Astrocyte of the cerebellum (primary cell): ENCODE measurements around the gene TRMT11.

Experiments used
- DNase-seq: peaks from one replicate; pipeline ENCODE4 v3.0.0-alpha.2; 2011; ENCODE audit warnings: low read depth
- H3K4me3 ChIP-seq: 2 replicates; pipeline ENCODE4 v1.5.1; 2011; ENCODE audit warnings: mild to moderate bottlenecking, low read depth, low read length, moderate library complexity
- CTCF ChIP-seq: IDR thresholded peaks from 2 replicates; pipeline ENCODE4 v1.5.1; 2012; ENCODE audit warnings: low read length, low read depth, moderate library complexity, mild to moderate bottlenecking; ENCODE audit errors: missing control alignments
- in situ Hi-C: cut with HindIII; loops from 2 replicates; pipeline ENCODE4 v1.10.0; 2017; ENCODE audit warnings: low sequenced_read_pairs

Gene TRMT11

DNA sequence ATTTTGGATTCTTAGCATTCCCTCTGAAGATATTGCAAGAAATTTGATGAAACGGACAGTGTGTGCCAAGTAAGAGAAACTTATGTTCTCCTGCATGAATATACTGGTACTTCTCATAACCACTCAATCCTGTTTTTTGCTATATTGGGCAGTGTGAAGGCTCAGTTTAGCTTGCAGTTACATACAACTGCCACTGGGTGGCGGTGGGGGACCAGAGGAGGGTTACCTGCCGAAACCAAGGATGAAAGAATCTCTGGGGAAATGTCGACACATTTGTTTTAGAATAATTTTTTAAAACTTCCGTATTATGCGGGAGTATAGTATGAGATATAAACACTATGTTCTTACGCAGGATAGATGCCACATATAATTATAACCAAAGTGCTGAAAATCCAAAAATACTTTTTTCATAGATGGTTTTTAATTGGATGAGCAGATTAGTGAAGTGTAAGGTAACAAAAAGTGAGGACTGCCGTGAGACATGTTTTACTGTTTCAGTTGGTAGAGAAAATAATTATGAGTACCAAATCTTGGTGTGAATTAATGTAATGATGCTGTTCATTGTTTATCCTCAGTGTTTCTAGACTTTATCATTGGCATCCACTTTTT lies 9.7 kb downstream of the TRMT11 start:
- peak; percentile 39 for DNase-seq
- H3K4me3 ChIP-seq: no peak overlapping the region
- in situ Hi-C loops: no loop called here
- TF ChIP-seq CTCF: peak; percentile 99

- no peak for DNase-seq
- no peak overlapping the region for H3K4me3 ChIP-seq
- no peak for TF ChIP-seq CTCF
- in situ Hi-C loops: no loop called here
Measured at GRCh38 chr6:126002755-126003679, 16.7 kb downstream of the TRMT11 start.

DNA sequence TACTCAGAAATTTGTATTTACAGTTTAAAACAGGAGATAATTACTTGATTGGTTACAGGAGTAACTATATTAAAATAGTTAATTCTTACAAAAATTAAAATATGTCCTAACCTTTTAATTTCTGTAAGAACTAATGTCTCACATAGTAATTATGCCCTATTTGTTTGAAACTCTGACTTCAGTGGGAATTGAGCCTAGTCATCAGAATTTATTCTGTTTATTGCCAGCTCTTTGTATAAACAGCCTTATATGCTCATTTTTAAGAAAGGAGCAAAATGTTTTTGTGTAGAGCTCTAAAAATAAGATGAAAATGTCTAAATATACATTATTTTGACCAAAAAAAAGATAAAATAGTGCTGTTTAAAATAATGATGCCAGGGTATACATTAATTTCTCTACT lies 21.5 kb downstream of the TRMT11 start:
- no peak for TF ChIP-seq CTCF
- H3K4me3 ChIP-seq: no peak overlapping the region
- in situ Hi-C loops: no loop called here
- DNase-seq: no peak

- no peak for TF ChIP-seq CTCF
- no peak for DNase-seq
- no peak overlapping the region for H3K4me3 ChIP-seq
- in situ Hi-C loops: no loop called here
Measured at GRCh38 chr6:126010040-126010439, 23.7 kb downstream of the TRMT11 start.

GRCh38 chr6:126015863-126016262 lies 29.5 kb downstream of the TRMT11 start:
- DNase-seq: no peak
- H3K4me3 ChIP-seq: no peak overlapping the region
- in situ Hi-C loops: no loop called here
- no peak for TF ChIP-seq CTCF

GRCh38 chr6:126016591-126016990 lies 30.3 kb downstream of the TRMT11 start:
- no peak overlapping the region for H3K4me3 ChIP-seq
- no peak for DNase-seq
- no peak for TF ChIP-seq CTCF
- in situ Hi-C loops: no loop called here
